T-helper 9 cell (primary cell): ENCODE results near the gene SSTR3.
A peak's percentile ranks its signal among the peaks of the same experiment; 100 is the strongest.
"Not testable (repeated sequence)": the region's sequence is repeated elsewhere in the genome, so short reads cannot be mapped to it uniquely, and the experiment has no call there.

Source experiments
- DNase-seq: peaks from one replicate; pipeline ENCODE4 v3.0.0-alpha.2; 2020

The SSTR3 gene

GRCh38 chr22:37178350-37179125, 33.7 kb downstream of the SSTR3 start:
- DNase-seq: no peak

GRCh38 chr22:37177755-37178154, 34.5 kb downstream of the SSTR3 start:
- DNase-seq: no peak

- no peak for DNase-seq
Observed at GRCh38 chr22:37177221-37177620, 35.1 kb downstream of the SSTR3 start.

GRCh38 chr22:37176464-37177061, 35.7 kb downstream of the SSTR3 start:
- no peak for DNase-seq

- no peak for DNase-seq
Observed at GRCh38 chr22:37175414-37176281, 36.6 kb downstream of the SSTR3 start.

- DNase-seq: no peak
Observed at GRCh38 chr22:37174964-37175363, 37.3 kb downstream of the SSTR3 start.

GRCh38 chr22:37173709-37174108, 38.6 kb downstream of the SSTR3 start:
- DNase-seq: no peak

- DNase-seq: no peak
Observed at GRCh38 chr22:37172266-37173245, 39.7 kb downstream of the SSTR3 start.

GRCh38 chr22:37171662-37172061, 40.6 kb downstream of the SSTR3 start:
- no peak for DNase-seq

- not testable (repeated sequence) for DNase-seq
Observed at GRCh38 chr22:37170689-37171405, 41.4 kb downstream of the SSTR3 start.

- DNase-seq: no peak
Observed at GRCh38 chr22:37169947-37170688, 42.2 kb downstream of the SSTR3 start.

- DNase-seq: no peak
Observed at GRCh38 chr22:37169406-37169805, 42.9 kb downstream of the SSTR3 start.

GRCh38 chr22:37167981-37168647, 44.2 kb downstream of the SSTR3 start:
- no peak for DNase-seq

GRCh38 chr22:37167176-37167980, 44.9 kb downstream of the SSTR3 start:
- no peak for DNase-seq

- peak; percentile 76 for DNase-seq
Observed at GRCh38 chr22:37166675-37167066, 45.6 kb downstream of the SSTR3 start.

- no peak for DNase-seq
Observed at GRCh38 chr22:37165940-37166674, 46.2 kb downstream of the SSTR3 start.

- DNase-seq: no peak
Observed at GRCh38 chr22:37165066-37165465, 47.2 kb downstream of the SSTR3 start.

GRCh38 chr22:37164505-37164887, 47.8 kb downstream of the SSTR3 start:
- DNase-seq: no peak
